BLaER1 treated with 17β-estradiol and CSF1 and Interleukin-3, amounts not matched to agents 10 nM and 100 nM (cell line): Measurements from ENCODE around the gene RRP1.
A peak's percentile ranks its signal among the peaks of the same experiment; 100 is the strongest.

Source experiments
- H3K27ac ChIP-seq, 11 experiments: shearing (Covaris generic); formaldehyde crosslinking; 2 replicates each; pipeline ENCODE4 v1.8.1; 2022
- H3K27me3 ChIP-seq, 11 experiments: shearing (Covaris generic); formaldehyde crosslinking; 2 replicates each; pipeline ENCODE4 v1.8.1; 2022
- H3K36me3 ChIP-seq, 11 experiments: shearing (Covaris generic); formaldehyde crosslinking; 2 replicates each; pipeline ENCODE4 v1.8.1; 2022
- H3K4me1 ChIP-seq, 10 experiments: shearing (Covaris generic); formaldehyde crosslinking; 2 replicates each; pipeline ENCODE4 v1.8.1; 2022
- H3K4me2 ChIP-seq, 11 experiments: shearing (Covaris generic); formaldehyde crosslinking; 2 replicates each; pipeline ENCODE4 v1.8.1; 2022
- H3K4me3 ChIP-seq, 10 experiments: shearing (Covaris generic); formaldehyde crosslinking; 2 replicates each; pipeline ENCODE4 v1.8.1; 2022
- H3K9ac ChIP-seq, 11 experiments: shearing (Covaris generic); formaldehyde crosslinking; 2 replicates each; pipeline ENCODE4 v1.8.1; 2022
- H3K9me3 ChIP-seq, 11 experiments: shearing (Covaris generic); formaldehyde crosslinking; replicated peaks in 1 of 11; 2 replicates each; pipeline ENCODE4 v1.8.1; 2022
- H4K20me1 ChIP-seq, 11 experiments: shearing (Covaris generic); formaldehyde crosslinking; 2 replicates each; pipeline ENCODE4 v1.8.1; 2022
- Cebpa-rat ChIP-seq, 11 experiments: shearing (Covaris generic); IDR thresholded peaks; 2 replicates each; pipeline ENCODE4 v1.8.1; 2022

Gene RRP1, protein sequence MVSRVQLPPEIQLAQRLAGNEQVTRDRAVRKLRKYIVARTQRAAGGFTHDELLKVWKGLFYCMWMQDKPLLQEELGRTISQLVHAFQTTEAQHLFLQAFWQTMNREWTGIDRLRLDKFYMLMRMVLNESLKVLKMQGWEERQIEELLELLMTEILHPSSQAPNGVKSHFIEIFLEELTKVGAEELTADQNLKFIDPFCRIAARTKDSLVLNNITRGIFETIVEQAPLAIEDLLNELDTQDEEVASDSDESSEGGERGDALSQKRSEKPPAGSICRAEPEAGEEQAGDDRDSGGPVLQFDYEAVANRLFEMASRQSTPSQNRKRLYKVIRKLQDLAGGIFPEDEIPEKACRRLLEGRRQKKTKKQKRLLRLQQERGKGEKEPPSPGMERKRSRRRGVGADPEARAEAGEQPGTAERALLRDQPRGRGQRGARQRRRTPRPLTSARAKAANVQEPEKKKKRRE

DNA sequence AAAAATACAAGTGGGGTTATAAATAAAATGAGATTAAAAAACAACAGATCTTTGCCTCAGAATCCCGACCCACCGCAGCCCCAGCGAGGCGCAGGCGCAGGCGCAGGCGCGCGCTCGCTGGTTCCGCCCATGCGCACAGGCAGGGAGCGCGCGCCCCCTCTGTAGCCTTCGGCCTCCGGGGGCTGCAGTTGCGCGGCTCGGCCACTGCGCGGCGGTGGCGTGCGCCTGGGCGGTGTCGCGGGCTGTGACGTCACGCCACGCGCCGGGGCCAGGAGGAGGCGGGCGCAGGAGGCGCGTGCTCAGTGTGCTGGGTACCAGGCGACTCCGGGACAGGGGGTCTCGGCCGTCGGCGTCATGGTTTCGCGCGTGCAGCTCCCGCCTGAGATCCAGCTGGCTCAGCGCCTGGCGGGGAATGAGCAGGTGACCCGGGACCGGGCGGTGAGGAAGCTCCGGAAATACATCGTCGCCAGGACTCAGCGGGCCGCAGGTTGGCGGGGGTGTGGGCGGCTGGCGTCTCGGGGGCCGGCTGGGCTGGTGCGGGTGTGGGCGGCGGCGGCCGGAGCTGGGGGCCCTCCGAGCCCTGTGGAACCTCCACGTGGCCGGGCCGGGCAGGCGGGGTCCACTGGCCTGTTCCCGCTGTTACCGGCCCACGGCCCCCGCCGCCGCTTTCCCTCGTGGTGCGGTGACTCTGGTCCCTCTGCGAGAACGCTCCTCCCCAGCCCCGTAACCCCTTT, at the start of gene RRP1:
RRP1 (plus strand) TSS at position 302 of the 734 bp plus-strand sequence; CDS start at position 355, 53 bp downstream.
- no peaks in the 10 kb centered on the region for H3K27me3 ChIP-seq
- no peaks in the 10 kb centered on the region for H3K9me3 ChIP-seq
- peaks cover 23 to 44% (median 35%) of the 10 kb centered on the region in 10 experiments for H3K4me1 ChIP-seq
- peak within 1 kb of the TSS; percentile 80 to 99 (median 96) for H3K4me3 ChIP-seq
- H3K36me3 ChIP-seq, result peaks cover 35 to 41% (median 39%) of the 10 kb centered on the region in 11 experiments
- peak within 1 kb of the TSS; percentile 68 to 95 (median 89) for H3K27ac ChIP-seq
- peak within 1 kb of the TSS; percentile 76 to 98 (median 93) for H3K4me2 ChIP-seq
- H3K9ac ChIP-seq, result peak within 1 kb of the TSS; percentile 87 to 97 (median 93)
- no peak for TF ChIP-seq Cebpa-rat (IDR thresholded peaks at IDR 0.05)
- H4K20me1 ChIP-seq, result peaks cover 8 to 49% (median 45%) of the 10 kb centered on the region in 11 experiments; a peak in 21 of 22 replicates

DNA sequence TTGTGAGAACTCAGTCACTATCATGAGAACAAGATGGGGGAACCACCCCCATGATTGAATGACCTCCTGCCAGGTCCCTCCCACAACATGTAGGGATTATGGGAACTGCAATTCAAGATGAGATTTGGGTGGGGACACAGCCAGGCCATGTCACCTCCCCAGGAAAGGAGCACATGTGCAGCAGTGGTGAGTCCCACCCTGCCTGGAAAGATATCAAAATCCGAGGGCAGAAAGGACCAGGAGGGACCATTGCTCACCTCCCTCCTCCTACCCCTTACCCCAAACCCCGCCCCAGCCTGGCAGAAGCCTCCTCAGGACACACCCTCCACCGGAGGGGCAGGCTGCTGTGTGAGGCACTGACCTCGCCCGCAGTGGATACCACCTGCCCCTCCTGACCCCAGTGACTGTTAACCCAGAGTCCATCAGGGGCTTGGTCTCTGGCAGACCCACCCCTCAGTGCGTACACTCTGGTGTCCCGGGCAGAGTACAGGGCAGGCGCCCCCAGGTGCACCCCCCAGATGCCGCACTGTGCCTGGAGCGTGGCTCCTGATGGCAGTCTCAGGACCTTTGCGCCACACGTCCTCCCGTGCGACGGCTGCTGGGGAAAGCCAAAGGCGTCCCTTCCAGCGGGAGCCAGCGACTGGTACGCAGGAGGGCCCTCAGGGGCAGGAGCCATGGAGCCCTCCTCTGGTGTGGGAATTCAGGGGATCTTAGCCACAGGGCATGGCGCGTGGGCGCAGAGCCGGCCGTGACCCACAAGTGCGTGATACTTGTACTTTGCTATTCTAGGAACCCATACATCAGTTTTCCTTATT, 49.5 kb upstream of the RRP1 start:
- TF ChIP-seq Cebpa-rat (IDR thresholded peaks at IDR 0.05), result no peak

DNA sequence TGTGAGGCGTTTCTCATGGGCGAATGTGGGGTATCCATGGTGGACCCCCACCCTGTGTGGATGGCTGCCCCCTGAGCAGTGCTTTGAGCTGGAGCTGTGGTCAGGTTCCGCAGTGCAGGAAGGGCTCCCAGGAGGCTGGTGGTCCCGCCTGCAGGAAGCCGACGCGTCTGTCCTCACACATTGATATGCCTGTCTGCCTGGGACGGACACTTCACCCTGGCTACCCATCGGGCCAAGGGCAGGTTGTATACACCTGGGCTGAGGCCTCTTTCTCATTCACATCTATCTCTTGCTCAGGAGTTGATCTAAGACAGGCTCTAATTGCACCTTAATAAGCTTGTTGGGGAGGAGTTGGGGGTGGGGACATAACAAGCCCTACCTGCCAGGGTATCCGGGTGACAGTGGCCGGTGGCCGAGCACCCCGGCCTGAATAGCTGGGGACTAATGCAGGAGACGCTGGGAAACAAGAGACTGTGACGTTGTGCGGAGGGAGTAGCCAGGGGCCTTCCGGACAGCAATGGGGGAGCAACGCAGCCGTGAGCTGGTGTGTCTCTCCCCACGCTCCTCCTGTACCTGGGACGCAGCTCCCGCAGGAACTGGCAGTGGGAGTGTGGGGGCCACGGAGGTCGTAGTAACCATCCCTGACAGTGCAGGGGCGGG, 48.8 kb upstream of the RRP1 start:
- no peak for TF ChIP-seq Cebpa-rat (IDR thresholded peaks at IDR 0.05)
- Histone ChIP-seq H3K4me2 (peak overlapping the region in 9 of 11 experiments; percentile 15 to 62 (median 49); a peak in 16 of 22 replicates), H3K9me3 (peaks cover 0 to 12% (median 0%) of the 10 kb centered on the region in 11 experiments; a peak in 6 of 22 replicates), H3K9ac (no peak overlapping the region), H3K27me3 (no peaks in the 10 kb centered on the region), H3K4me1 (peaks cover 30 to 49% (median 39%) of the 10 kb centered on the region in 10 experiments), H3K36me3 (peaks cover 5 to 89% (median 74%) of the 10 kb centered on the region in 11 experiments; a peak in 21 of 22 replicates), H4K20me1 (peaks cover 29 to 90% (median 77%) of the 10 kb centered on the region in 11 experiments), H3K27ac (no peak overlapping the region), H3K4me3 (no peak overlapping the region)

More for the DNA sequence above, 49.5 kb upstream of the RRP1 start:
- Histone ChIP-seq H3K9me3 (peaks cover 0 to 12% (median 0%) of the 10 kb centered on the region in 11 experiments; a peak in 6 of 22 replicates), H3K36me3 (peaks cover 0 to 89% (median 74%) of the 10 kb centered on the region in 11 experiments; a peak in 20 of 22 replicates), H4K20me1 (peaks cover 37 to 90% (median 78%) of the 10 kb centered on the region in 11 experiments), H3K4me1 (peaks cover 38 to 57% (median 47%) of the 10 kb centered on the region in 10 experiments), H3K27ac (no peak overlapping the region), H3K4me2 (peak overlapping the region in 10 of 11 experiments; percentile 15 to 62 (median 46); a peak in 18 of 22 replicates), H3K27me3 (peaks cover 0 to 6% (median 0%) of the 10 kb centered on the region in 11 experiments; a peak in 3 of 22 replicates), H3K9ac (no peak overlapping the region), H3K4me3 (no peak overlapping the region)

DNA sequence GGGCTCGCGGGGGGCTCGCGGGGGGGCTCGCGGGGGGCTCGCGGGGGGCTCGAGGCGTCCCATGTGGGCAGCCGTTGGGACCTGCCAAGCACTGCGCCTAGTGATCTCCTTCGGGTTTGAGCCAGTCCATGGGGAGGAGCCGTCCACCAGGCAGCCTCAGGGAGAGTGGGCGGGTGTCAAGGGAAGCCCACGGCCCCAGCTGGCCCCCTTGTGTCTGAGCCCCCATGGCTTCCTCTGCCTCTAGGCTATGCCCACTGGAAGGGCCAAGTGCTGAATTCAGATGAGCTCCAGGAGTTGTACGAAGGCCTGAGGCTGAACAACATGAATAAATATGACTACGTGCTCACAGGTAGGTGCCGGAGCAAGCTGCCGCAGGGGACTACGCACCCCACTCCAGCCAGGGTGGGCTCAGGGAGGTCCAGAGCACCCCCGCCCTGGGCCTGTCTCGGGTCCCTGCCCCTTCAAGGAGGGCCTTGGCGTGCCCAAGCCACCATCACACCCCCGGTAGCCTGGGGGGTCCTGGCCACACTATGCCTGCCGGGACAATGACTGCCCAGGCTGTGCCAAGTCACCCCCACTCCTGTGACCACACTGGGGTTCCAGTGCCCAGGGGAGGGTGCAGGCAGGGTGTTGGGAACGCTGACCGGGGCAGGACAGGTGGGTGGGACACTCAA, 47.8 kb upstream of the RRP1 start:
- Histone ChIP-seq H3K36me3 (peaks cover 10 to 89% (median 74%) of the 10 kb centered on the region in 11 experiments; a peak in 21 of 22 replicates), H3K27me3 (no peaks in the 10 kb centered on the region), H3K9me3 (peaks cover 0 to 5% (median 0%) of the 10 kb centered on the region in 11 experiments; a peak in 6 of 22 replicates), H4K20me1 (peaks cover 21 to 90% (median 68%) of the 10 kb centered on the region in 11 experiments; a peak in 21 of 22 replicates), H3K4me1 (peaks cover 21 to 40% (median 29%) of the 10 kb centered on the region in 10 experiments), H3K9ac (no peak overlapping the region), H3K4me3 (no peak overlapping the region), H3K4me2 (no peak overlapping the region), H3K27ac (no peak overlapping the region)
- no peak for TF ChIP-seq Cebpa-rat (IDR thresholded peaks at IDR 0.05)

DNA sequence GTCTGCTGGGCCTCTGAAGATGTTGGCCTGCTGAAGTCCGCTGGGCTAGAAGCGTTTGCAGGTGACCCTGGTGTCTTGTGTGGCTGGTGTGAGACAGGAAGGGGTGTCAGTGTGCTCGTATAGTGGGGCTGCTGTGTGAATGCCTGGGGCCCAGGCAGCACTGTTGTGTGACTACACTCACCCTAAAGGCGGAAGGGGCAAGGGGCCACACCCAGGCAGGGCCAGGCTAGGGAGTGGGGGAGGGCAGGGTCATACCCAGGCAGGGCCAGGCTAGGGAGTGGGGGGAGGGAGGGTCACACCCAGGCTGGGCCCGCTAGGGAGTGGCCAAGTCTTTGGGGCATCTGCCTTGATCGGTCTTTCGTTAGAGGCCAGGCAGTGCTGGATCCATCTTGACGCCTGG, 45.4 kb upstream of the RRP1 start:
- H3K4me3 ChIP-seq, result no peak overlapping the region
- no peak overlapping the region for H3K27ac ChIP-seq
- H3K4me2 ChIP-seq, result no peak overlapping the region
- H3K36me3 ChIP-seq, result peaks cover 19 to 89% (median 74%) of the 10 kb centered on the region in 11 experiments; a peak in 21 of 22 replicates
- no peaks in the 10 kb centered on the region for H3K27me3 ChIP-seq
- H3K9me3 ChIP-seq, result no peaks in the 10 kb centered on the region
- TF ChIP-seq Cebpa-rat (IDR thresholded peaks at IDR 0.05), result no peak
- peaks cover 16 to 35% (median 24%) of the 10 kb centered on the region in 10 experiments for H3K4me1 ChIP-seq
- peaks cover 11 to 89% (median 53%) of the 10 kb centered on the region in 11 experiments; a peak in 21 of 22 replicates for H4K20me1 ChIP-seq
- no peak overlapping the region for H3K9ac ChIP-seq

DNA sequence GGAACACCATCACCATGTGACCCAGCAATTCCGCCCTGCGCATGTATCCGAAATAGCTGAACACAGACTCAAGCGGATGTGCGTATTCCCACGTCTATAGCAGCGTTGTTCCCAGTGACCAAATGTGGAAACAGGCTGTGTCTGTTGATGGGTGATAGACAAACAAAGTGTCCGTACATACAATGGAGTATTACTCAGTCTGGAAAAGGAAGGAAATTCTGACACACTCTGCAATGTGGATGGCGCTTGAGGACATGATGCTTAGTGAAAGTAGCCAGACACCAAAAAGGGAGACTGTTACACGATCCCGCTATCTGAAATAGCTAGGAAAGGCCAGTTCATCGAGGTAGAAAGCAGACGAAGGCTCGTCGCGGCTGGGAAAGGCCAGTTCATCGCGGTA, 44.7 kb upstream of the RRP1 start:
- no peaks in the 10 kb centered on the region for H3K27me3 ChIP-seq
- TF ChIP-seq Cebpa-rat (IDR thresholded peaks at IDR 0.05), result no peak
- no peak overlapping the region for H3K27ac ChIP-seq
- H3K4me3 ChIP-seq, result no peak overlapping the region
- H4K20me1 ChIP-seq, result peaks cover 10 to 89% (median 52%) of the 10 kb centered on the region in 11 experiments; a peak in 21 of 22 replicates
- no peaks in the 10 kb centered on the region for H3K9me3 ChIP-seq
- peaks cover 19 to 89% (median 76%) of the 10 kb centered on the region in 11 experiments; a peak in 21 of 22 replicates for H3K36me3 ChIP-seq
- H3K4me1 ChIP-seq, result peaks cover 9 to 34% (median 27%) of the 10 kb centered on the region in 10 experiments; a peak in 19 of 20 replicates
- no peak overlapping the region for H3K9ac ChIP-seq
- no peak overlapping the region for H3K4me2 ChIP-seq

GRCh38 chr21:43745772-43746517, 43.4 kb upstream of the RRP1 start:
- H3K27me3 ChIP-seq, result no peaks in the 10 kb centered on the region
- H3K9ac ChIP-seq, result no peak overlapping the region
- H3K9me3 ChIP-seq, result no peaks in the 10 kb centered on the region
- peaks cover 0 to 89% (median 52%) of the 10 kb centered on the region in 11 experiments; a peak in 19 of 22 replicates for H4K20me1 ChIP-seq
- H3K4me1 ChIP-seq, result peaks cover 0 to 30% (median 25%) of the 10 kb centered on the region in 10 experiments; a peak in 16 of 20 replicates
- TF ChIP-seq Cebpa-rat (IDR thresholded peaks at IDR 0.05), result no peak
- no peak overlapping the region for H3K27ac ChIP-seq
- H3K36me3 ChIP-seq, result peaks cover 19 to 91% (median 88%) of the 10 kb centered on the region in 11 experiments; a peak in 21 of 22 replicates
- no peak overlapping the region for H3K4me3 ChIP-seq
- no peak overlapping the region for H3K4me2 ChIP-seq
